Bronchus fibroblast of lung (primary cell): ENCODE measurements around the gene CDK4. TPM values are rescaled to one million over a fixed set of nuclear protein-coding genes. Genes with fewer than 3 reads are reported as not detected.

Experiments
- total RNA-seq: library from RNA; depleted of rRNA; stranded (reverse); fragments of >200 nt; gene quantifications from 2 replicates; pipeline ENCODE4 v1.2.3, GENCODE V29; 2015

The CDK4 gene
- 202 and 252 TPM in 2 replicates for total RNA-seq

GRCh38 chr12:57751788-57752667 lies at the start of gene CDK4:
Gene CDK4 (minus strand): TSS chr12:57752310. CDS start chr12:57751717, 593 bp downstream.

GRCh38 chr12:57782608-57783465 lies 30.7 kb upstream of the CDK4 start, which contains the start of gene TSFM:
Gene TSFM (plus strand): TSS chr12:57782787. CDS start chr12:57782802, 15 bp downstream.

GRCh38 chr12:57772429-57773322 lies 20.6 kb upstream of the CDK4 start, which contains the start of gene EEF1AKMT3:
Gene EEF1AKMT3 (plus strand): TSS chr12:57772614. CDS start chr12:57772725, 111 bp downstream.

GRCh38 chr12:57771873-57772428 lies 19.8 kb upstream of the CDK4 start, which contains the start of gene METTL1:
Gene METTL1 (minus strand): TSS chr12:57772105. CDS start chr12:57772083, 22 bp downstream.

GRCh38 chr12:57766464-57767304 lies 14.6 kb upstream of the CDK4 start, which contains the start of gene CYP27B1:
Gene CYP27B1 (minus strand): TSS chr12:57767078. CDS start chr12:57767041, 37 bp downstream.

GRCh38 chr12:57754411-57755193 lies 2.5 kb upstream of the CDK4 start, which contains the start of gene MARCHF9:
Gene MARCHF9 (plus strand): TSS chr12:57755103. CDS start chr12:57755529, 426 bp downstream.

GRCh38 chr12:57744777-57745484 lies 7.2 kb downstream of the CDK4 start, which contains the start of gene TSPAN31:
Gene TSPAN31 (plus strand): TSS chr12:57745039. CDS start chr12:57745155, 116 bp downstream.

GRCh38 chr12:57738661-57739237 lies 13.4 kb downstream of the CDK4 start, which contains the start of gene AGAP2:
Gene AGAP2 (minus strand): TSS chr12:57738742. CDS start chr12:57738246, 496 bp downstream.

Other genes starting within 250 kb of the CDK4 start
- 44.3 and 48.3 TPM in 2 replicates for gene DDIT3, start 231.8 kb downstream of the CDK4 start, total RNA-seq
- gene MBD6, start 229.5 kb downstream of the CDK4 start, total RNA-seq, result 4.7 and 9.4 TPM in 2 replicates
- 166 and 209 TPM in 2 replicates for gene DCTN2, start 205.1 kb downstream of the CDK4 start, total RNA-seq
- 0.45 and 0.50 TPM in 2 replicates for gene KIF5A, start 202.3 kb downstream of the CDK4 start, total RNA-seq
- 12.2 and 14.3 TPM in 2 replicates for gene PIP4K2C, start 161.1 kb downstream of the CDK4 start, total RNA-seq
- 21.0 and 22.1 TPM in 2 replicates for gene DTX3, start 147.5 kb downstream of the CDK4 start, total RNA-seq
- gene ARHGEF25, start 140.9 kb downstream of the CDK4 start, total RNA-seq, result 15.6 and 16.5 TPM in 2 replicates
- 1.3 and 1.7 TPM in 2 replicates for gene B4GALNT1, start 119.1 kb downstream of the CDK4 start, total RNA-seq
- gene OS9, start 58.2 kb downstream of the CDK4 start, total RNA-seq, result 144 and 160 TPM in 2 replicates
- gene AGAP2, start 13.6 kb downstream of the CDK4 start, total RNA-seq, result under 0.01 and 0.15 TPM in 2 replicates
- gene TSPAN31, start 7.3 kb downstream of the CDK4 start, total RNA-seq, result 47.7 and 49.4 TPM in 2 replicates
- 2.2 and 2.4 TPM in 2 replicates for gene MARCHF9, start 2.8 kb upstream of the CDK4 start, total RNA-seq
- gene CYP27B1, start 14.8 kb upstream of the CDK4 start, total RNA-seq, result 0.15 and 1.7 TPM in 2 replicates
- 15.3 and 16.1 TPM in 2 replicates for gene METTL1, start 19.8 kb upstream of the CDK4 start, total RNA-seq
- gene EEF1AKMT3, start 20.3 kb upstream of the CDK4 start, total RNA-seq, result 3.9 and 5.4 TPM in 2 replicates
- 30.8 and 31.8 TPM in 2 replicates for gene TSFM, start 30.5 kb upstream of the CDK4 start, total RNA-seq
- gene AVIL, start 66.4 kb upstream of the CDK4 start, total RNA-seq, result 0.34 and 0.89 TPM in 2 replicates
- 119 and 130 TPM in 2 replicates for gene CTDSP2, start 94.4 kb upstream of the CDK4 start, total RNA-seq
- gene ATP23, start 189.3 kb upstream of the CDK4 start, total RNA-seq, result 13.1 and 17.1 TPM in 2 replicates